Naive thymus-derived CD4-positive, alpha-beta T cell (primary cell): ENCODE results near the gene CA4. TPM values are rescaled to one million over a fixed set of nuclear protein-coding genes. Genes with fewer than 3 reads are reported as not detected.

Experiments used
- ATAC-seq: fragments of 150-1000 bp; cut with Tn5 transposase; 2 replicates; pipeline ENCODE4 v1.10.0; 2021; ENCODE audit warnings: mild to moderate bottlenecking, moderate library complexity
- CTCF ChIA-PET: fragments of 350-600 bp; sonication (Branson Sonifier 250); formaldehyde crosslinking; loops from one replicate; lab custom pipeline; 2021; ENCODE audit warnings: antibody characterized with exemption; lab: Charles Lee
- POLR2A ChIA-PET: fragments of 350-600 bp; sonication (Branson Sonifier 250); formaldehyde crosslinking; loops from one replicate; lab custom pipeline; 2021; ENCODE audit warnings: antibody characterized with exemption, inconsistent platforms; lab: Charles Lee
- DNase-seq, 9 donors: peaks; one replicate each; pipeline versions ENCODE4 v3.0.0 to v3.0.0-alpha.2; 2020 to 2022; ENCODE audit warnings: mixed read lengths in 1 of 9
- H3K27ac ChIP-seq: one replicate; pipeline ENCODE4 v1.7.0; 2013; ENCODE audit warnings: mild to moderate bottlenecking, low read depth, low read length, moderate library complexity
- H3K27me3 ChIP-seq, 2 donors: one replicate each; pipeline ENCODE4 v1.7.0; 2013; ENCODE audit warnings: low read length in 2 of 2, mild to moderate bottlenecking in 2 of 2, moderate library complexity in 2 of 2; ENCODE audit not compliant: control insufficient read depth in 2 of 2, insufficient read depth in 2 of 2
- H3K36me3 ChIP-seq, 3 experiments: 1 replicate in 2 of 3; 2 replicates in 1 of 3; pipeline ENCODE4 v1.7.0; 2013; ENCODE audit warnings: low read length in 3 of 3, mild to moderate bottlenecking in 3 of 3, moderate library complexity in 1 of 3; ENCODE audit not compliant: insufficient read depth in 3 of 3, control insufficient read depth in 2 of 3
- H3K4me1 ChIP-seq, 2 donors: one replicate each; pipeline ENCODE4 v1.7.0; 2013; ENCODE audit warnings: low read length in 2 of 2, mild to moderate bottlenecking in 2 of 2, moderate library complexity in 1 of 2; ENCODE audit not compliant: control insufficient read depth in 2 of 2, insufficient read depth in 2 of 2
- H3K4me3 ChIP-seq: 2 replicates; pipeline ENCODE4 v1.7.0; 2013; ENCODE audit warnings: mild to moderate bottlenecking, low read length
- H3K9me3 ChIP-seq, 3 experiments: 1 replicate in 2 of 3; 2 replicates in 1 of 3; pipeline ENCODE4 v1.7.0; 2013; ENCODE audit warnings: low read length in 3 of 3; ENCODE audit not compliant: control insufficient read depth in 2 of 3
- H3K27ac Mint-ChIP-seq, 9 donors: one replicate each; pipeline ENCODE4 v1.8.0; 2020 to 2022; ENCODE audit warnings: mixed read lengths in 9 of 9, mild to moderate bottlenecking in 8 of 9, moderate library complexity in 5 of 9, inconsistent platforms in 2 of 9
- H3K27me3 Mint-ChIP-seq, 5 donors: one replicate each; pipeline ENCODE4 v1.8.0; 2021 to 2022; ENCODE audit warnings: mixed read lengths in 5 of 5, mild to moderate bottlenecking in 1 of 5
- H3K36me3 Mint-ChIP-seq, 5 donors: one replicate each; pipeline ENCODE4 v1.8.0; 2020 to 2022; ENCODE audit warnings: mixed read lengths in 5 of 5, mild to moderate bottlenecking in 3 of 5, inconsistent platforms in 1 of 5
- H3K4me1 Mint-ChIP-seq, 7 donors: one replicate each; pipeline ENCODE4 v1.8.0; 2020 to 2022; ENCODE audit warnings: mixed read lengths in 7 of 7, mild to moderate bottlenecking in 3 of 7, inconsistent platforms in 1 of 7
- H3K4me3 Mint-ChIP-seq, 10 donors: one replicate each; pipeline ENCODE4 v1.8.0; 2020 to 2022; ENCODE audit warnings: mild to moderate bottlenecking in 10 of 10, mixed read lengths in 10 of 10, moderate library complexity in 6 of 10, inconsistent platforms in 2 of 10
- H3K9me3 Mint-ChIP-seq, 11 donors: one replicate each; pipeline ENCODE4 v1.8.0; 2020 to 2022; ENCODE audit warnings: mixed read lengths in 11 of 11, mild to moderate bottlenecking in 4 of 11, inconsistent platforms in 1 of 11, moderate library complexity in 1 of 11
- intact Hi-C, 2 donors: fragments of 100-400 bp; cut with micrococcal nuclease; formaldehyde crosslinking; loops; one replicate each; pipeline ENCODE4 v1.15.1; 2023
- polyA plus RNA-seq, 2 donors: library from polyadenylated mRNA; unstranded; fragments of 300-500 nt; fragmentation: Illumina TruSeq; gene quantifications; one replicate each; pipeline ENCODE4 v1.2.3, GENCODE V29; 2021
- total RNA-seq, 6 experiments: library from RNA in 5 of 6; stranded (reverse) in 5 of 6; gene quantifications; 1 replicate in 5 of 6; 2 replicates in 1 of 6; pipeline ENCODE4 v1.2.3 and lab custom pipeline; 2021 to 2026

Gene CA4
- total and polyA plus RNA-seq, 7 experiments from 2014 or later = not detected

DNA sequence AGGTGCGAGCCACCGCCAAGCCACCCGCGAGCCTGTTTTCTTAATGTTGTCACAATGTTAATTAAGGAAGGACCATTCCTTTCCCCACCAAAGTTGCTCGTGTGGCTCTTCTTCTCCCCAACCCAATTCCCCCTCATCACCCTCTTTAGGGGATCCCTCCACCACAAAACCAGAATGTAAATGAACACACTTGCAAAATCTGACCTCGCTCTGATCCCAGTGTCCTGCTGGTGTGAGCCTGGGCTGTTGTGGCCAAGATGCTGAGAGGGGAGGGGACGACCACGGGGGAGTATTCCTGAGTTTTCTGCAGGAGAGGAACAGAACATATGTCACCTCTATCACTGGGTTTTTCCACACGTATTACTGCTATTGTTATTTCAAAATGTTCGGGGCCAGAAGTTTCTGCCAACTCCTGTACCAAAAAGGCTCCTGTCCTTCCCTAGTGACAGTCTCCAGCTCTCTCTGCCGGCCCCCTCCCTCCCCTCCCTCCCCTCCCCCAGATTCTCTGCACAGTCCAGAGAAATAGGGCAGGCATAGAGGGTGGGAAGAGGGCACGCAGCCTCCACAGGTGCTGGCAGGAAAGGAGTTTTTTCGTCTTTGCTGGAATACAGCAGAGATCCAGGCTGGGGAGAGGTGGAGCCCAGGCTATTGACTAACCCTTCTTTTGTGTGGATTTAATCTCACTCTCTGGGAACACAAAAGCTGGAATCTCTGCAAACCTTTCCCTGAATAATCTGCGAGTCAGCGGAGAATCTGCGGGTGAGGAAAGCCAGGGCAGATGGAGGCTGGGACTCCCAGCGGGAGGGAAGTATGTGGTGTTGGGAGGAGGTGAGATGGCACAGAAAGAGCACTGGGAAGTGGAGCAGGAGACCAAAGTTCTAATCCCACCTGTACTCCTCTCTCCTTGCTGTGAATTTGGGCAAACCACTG, 4.5 kb upstream of the CA4 start:
- Mint-ChIP-seq H3K27me3 (peaks cover 78 to 93% (median 84%) of the 10 kb centered on the region in 5 donors), H3K27ac (no peak overlapping the region), H3K4me3 (no peak overlapping the region), H3K9me3 (peaks cover 0 to 6% (median 0%) of the 10 kb centered on the region in 11 donors), H3K4me1 (peaks cover 0 to 33% (median 26%) of the 10 kb centered on the region in 7 donors), H3K36me3 (no peaks in the 10 kb centered on the region)
- ATAC-seq (no peak), DNase-seq (no peak)
- Histone ChIP-seq H3K36me3 (no peaks in the 10 kb centered on the region), H3K9me3 (no peaks in the 10 kb centered on the region), H3K4me1 (no peaks in the 10 kb centered on the region), H3K27me3 (peaks cover 5 to 18% of the 10 kb centered on the region in 2 donors), H3K4me3 (no peak overlapping the region), H3K27ac (no peak overlapping the region)
- ChIA-PET CTCF (interaction anchor here (0.6 kb wide), 1 partner anchor 123 kb away, joined by 4 read pairs; no protein-coding TSS in a partner anchor), POLR2A (no interaction called here)
- intact Hi-C loops = no loop called here

- CTCF ChIA-PET = no interaction called here
- H3K9me3 ChIP-seq = no peaks in the 10 kb centered on the region
- no peak for ATAC-seq
- no peak overlapping the region for H3K27ac ChIP-seq
- intact Hi-C loops = no loop called here
- Mint-ChIP-seq H3K36me3 (no peaks in the 10 kb centered on the region), H3K4me3 (no peak overlapping the region), H3K27me3 (peaks cover 75 to 91% (median 83%) of the 10 kb centered on the region in 5 donors), H3K4me1 (peaks cover 4 to 37% (median 30%) of the 10 kb centered on the region in 7 donors), H3K9me3 (peaks cover 0 to 6% (median 0%) of the 10 kb centered on the region in 11 donors), H3K27ac (no peak overlapping the region)
- peaks cover 5 to 10% of the 10 kb centered on the region in 2 donors for H3K27me3 ChIP-seq
- DNase-seq = no peak
- POLR2A ChIA-PET = interaction anchor here (0.6 kb wide), 1 partner anchor 41 kb away, joined by 4 read pairs; no protein-coding TSS in a partner anchor
- peaks cover 5 to 6% of the 10 kb centered on the region in 2 donors for H3K4me1 ChIP-seq
- no peak overlapping the region for H3K4me3 ChIP-seq
- H3K36me3 ChIP-seq = no peaks in the 10 kb centered on the region
These were observed 3.6 kb upstream of the CA4 start for GRCh38 chr17:60146206-60146605.

- ChIA-PET POLR2A (no interaction called here), CTCF (interaction anchor here (2.0 kb wide), 1 partner anchor 11 kb away, joined by 4 read pairs; no protein-coding TSS in a partner anchor)
- Mint-ChIP-seq H3K4me1 (peaks cover 4 to 34% (median 30%) of the 10 kb centered on the region in 7 donors), H3K27ac (no peak overlapping the region), H3K36me3 (no peaks in the 10 kb centered on the region), H3K27me3 (peaks cover 72 to 87% (median 84%) of the 10 kb centered on the region in 5 donors), H3K9me3 (peaks cover 0 to 6% (median 0%) of the 10 kb centered on the region in 11 donors), H3K4me3 (peak overlapping the region in 1 of 10 donors; percentile 41)
- H3K36me3 ChIP-seq = no peaks in the 10 kb centered on the region
- no peaks in the 10 kb centered on the region for H3K9me3 ChIP-seq
- peaks cover 6% of the 10 kb centered on the region in 2 donors for H3K4me1 ChIP-seq
- DNase-seq = no peak
- ATAC-seq = no peak
- intact Hi-C loops = no loop called here
- peaks cover 5% of the 10 kb centered on the region in 2 donors for H3K27me3 ChIP-seq
- no peak overlapping the region for H3K27ac ChIP-seq
- H3K4me3 ChIP-seq = no peak overlapping the region
These were observed 2.1 kb upstream of the CA4 start for GRCh38 chr17:60147553-60148223.

DNA sequence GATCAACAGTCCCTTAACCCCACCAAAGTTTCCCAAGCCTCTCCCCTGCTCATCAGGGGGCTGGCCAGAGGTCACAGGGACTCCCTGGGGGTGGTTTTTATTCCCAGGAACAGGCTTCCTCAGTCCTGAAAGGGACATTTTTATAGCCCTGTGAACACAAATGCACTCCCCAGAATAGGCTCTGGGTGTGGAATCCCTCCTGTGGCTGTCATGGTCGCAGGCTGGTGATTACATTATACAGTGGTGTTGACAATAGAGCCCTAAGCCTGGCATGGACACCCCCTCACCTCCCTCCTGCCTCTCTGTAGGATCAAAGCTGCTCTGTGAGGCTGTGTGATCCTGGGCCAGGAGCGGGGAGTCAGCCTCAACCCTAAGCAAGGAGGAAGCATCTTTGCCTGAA, 1.4 kb upstream of the CA4 start:
- DNase-seq (no peak), ATAC-seq (no peak)
- Histone ChIP-seq H3K36me3 (no peaks in the 10 kb centered on the region), H3K9me3 (no peaks in the 10 kb centered on the region), H3K4me3 (no peak overlapping the region), H3K4me1 (peaks cover 6% of the 10 kb centered on the region in 2 donors), H3K27me3 (peaks cover under 1 to 5% of the 10 kb centered on the region in 2 donors), H3K27ac (no peak overlapping the region)
- H3K27me3 Mint-ChIP-seq = peaks cover 77 to 85% (median 83%) of the 10 kb centered on the region in 5 donors
- intact Hi-C loops = no loop called here
- CTCF ChIA-PET = interaction anchor here (2.0 kb wide), 1 partner anchor 12 kb away, joined by 4 read pairs; no protein-coding TSS in a partner anchor
- peaks cover 4 to 28% (median 23%) of the 10 kb centered on the region in 7 donors for H3K4me1 Mint-ChIP-seq
- H3K4me3 Mint-ChIP-seq = peak overlapping the region in 1 of 10 donors; percentile 71
- no peak overlapping the region for H3K27ac Mint-ChIP-seq
- peaks cover 0 to 2% (median 0%) of the 10 kb centered on the region in 5 donors for H3K36me3 Mint-ChIP-seq
- POLR2A ChIA-PET = interaction anchor here (0.7 kb wide), 1 partner anchor 16 kb away, joined by 3 read pairs; no protein-coding TSS in a partner anchor
- H3K9me3 Mint-ChIP-seq = peaks cover 0 to 6% (median 0%) of the 10 kb centered on the region in 11 donors

DNA sequence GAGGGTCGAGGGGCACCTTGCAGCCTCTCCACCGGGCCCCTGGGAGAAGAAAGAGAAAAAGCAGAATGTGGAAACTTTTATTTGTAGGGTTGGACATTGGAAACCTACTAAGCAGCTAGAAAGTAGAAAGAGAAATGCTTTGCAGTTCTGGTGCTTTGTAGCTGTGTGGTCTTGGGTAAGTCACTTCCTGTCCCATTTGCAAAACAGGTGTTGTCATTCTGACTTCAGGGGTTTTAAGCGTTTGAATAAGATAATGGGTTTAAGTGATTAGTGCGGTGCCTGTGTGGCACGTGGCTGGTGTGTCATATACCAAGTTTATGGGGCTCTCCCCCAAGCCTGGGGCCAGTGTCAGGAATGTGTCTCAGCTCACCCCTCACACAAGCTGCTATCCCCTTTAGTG, 1.6 kb downstream of the CA4 start:
- DNase-seq (no peak), ATAC-seq (peak; percentile 63)
- Histone ChIP-seq H3K36me3 (no peaks in the 10 kb centered on the region), H3K27ac (no peak overlapping the region), H3K9me3 (no peaks in the 10 kb centered on the region), H3K4me1 (peaks cover 6% of the 10 kb centered on the region in 2 donors), H3K27me3 (peaks cover 0 to 5% of the 10 kb centered on the region in 2 donors), H3K4me3 (no peak overlapping the region)
- Mint-ChIP-seq H3K9me3 (peaks cover 0 to 3% (median 0%) of the 10 kb centered on the region in 11 donors), H3K27ac (no peak overlapping the region), H3K36me3 (peaks cover 0 to 3% (median 0%) of the 10 kb centered on the region in 5 donors), H3K4me1 (peaks cover 4 to 18% (median 16%) of the 10 kb centered on the region in 7 donors), H3K4me3 (peak overlapping the region in 7 of 10 donors; percentile 1 to 73 (median 61)), H3K27me3 (peaks cover 57 to 69% (median 66%) of the 10 kb centered on the region in 5 donors)
- POLR2A ChIA-PET = interaction anchor here (0.6 kb wide), 1 partner anchor 78 kb away, joined by 3 read pairs; no protein-coding TSS in a partner anchor
- intact Hi-C loops = no loop called here
- CTCF ChIA-PET = no interaction called here

- Mint-ChIP-seq H3K36me3 (peaks cover 0 to 3% (median 0%) of the 10 kb centered on the region in 5 donors), H3K27me3 (peaks cover 37 to 56% (median 44%) of the 10 kb centered on the region in 5 donors), H3K27ac (no peak overlapping the region), H3K4me3 (no peak overlapping the region), H3K4me1 (peaks cover 4 to 18% (median 16%) of the 10 kb centered on the region in 7 donors), H3K9me3 (peaks cover 0 to 3% (median 0%) of the 10 kb centered on the region in 11 donors)
- Histone ChIP-seq H3K9me3 (no peaks in the 10 kb centered on the region), H3K4me3 (no peak overlapping the region), H3K36me3 (no peaks in the 10 kb centered on the region), H3K27ac (no peak overlapping the region), H3K27me3 (no peaks in the 10 kb centered on the region), H3K4me1 (peaks cover 6% of the 10 kb centered on the region in 2 donors)
- POLR2A ChIA-PET = no interaction called here
- DNase-seq (no peak), ATAC-seq (no peak)
- CTCF ChIA-PET = no interaction called here
- intact Hi-C loops = no loop called here
These were observed 4.0 kb downstream of the CA4 start for GRCh38 chr17:60153606-60154390.
